AG09309 (cell line): Measurements from ENCODE around the gene PKM.

Source experiments
- DNase-seq: peaks from one replicate; pipeline ENCODE4 v3.0.0-alpha.2; 2010; ENCODE audit warnings: low read depth
- H3K4me3 ChIP-seq: 2 replicates; pipeline ENCODE4 v1.5.1; 2011; ENCODE audit warnings: mild to moderate bottlenecking, low read depth, low read length, moderate library complexity; ENCODE audit not compliant: control insufficient read depth
- CTCF ChIP-seq: IDR thresholded peaks from 2 replicates; pipeline ENCODE4 v1.5.1; 2011; ENCODE audit warnings: mild to moderate bottlenecking, low read depth, low read length, inconsistent platforms; ENCODE audit not compliant: insufficient read depth, control insufficient read depth; ENCODE audit errors: missing control alignments

The PKM gene

GRCh38 chr15:72198356-72199204 lies 32.4 kb downstream of the PKM start:
- TF ChIP-seq CTCF: no peak
- no peak for DNase-seq
- H3K4me3 ChIP-seq: no peak overlapping the region

GRCh38 chr15:72197460-72198355 lies 33.3 kb downstream of the PKM start, which contains the start of gene GRAMD2A:
Gene GRAMD2A (minus strand): TSS chr15:72197787.
- H3K4me3 ChIP-seq: peak within 1 kb of the TSS; percentile 1

GRCh38 chr15:72197041-72197459 lies 33.9 kb downstream of the PKM start:
- no peak for TF ChIP-seq CTCF
- no peak overlapping the region for H3K4me3 ChIP-seq
- no peak for DNase-seq

More at GRCh38 chr15:72197460-72198355, 33.3 kb downstream of the PKM start, which contains the start of gene GRAMD2A:
- no peak for TF ChIP-seq CTCF
- no peak for DNase-seq

GRCh38 chr15:72196409-72197040 lies 34.5 kb downstream of the PKM start:
- no peak overlapping the region for H3K4me3 ChIP-seq
- TF ChIP-seq CTCF: no peak
- no peak for DNase-seq

- no peak overlapping the region for H3K4me3 ChIP-seq
- no peak for DNase-seq
- TF ChIP-seq CTCF: no peak
These were observed 35.9 kb downstream of the PKM start for GRCh38 chr15:72195101-72195511.

GRCh38 chr15:72193836-72194396 lies 37.1 kb downstream of the PKM start:
- H3K4me3 ChIP-seq: no peak overlapping the region
- TF ChIP-seq CTCF: no peak
- DNase-seq: no peak
